ENCODE measurements around the gene ADAM8.

Gene ADAM8

GRCh38 chr10:133277993-133278576, 1.4 kb upstream of the ADAM8 start:
- DNase-seq (ENCODE audit: insufficient read length, low spot score) (no peak), FAIRE-seq (no peak)

GRCh38 chr10:133277277-133277992, 767 bp upstream of the ADAM8 start:
- DNase-seq (ENCODE audit: insufficient read length, low spot score) (no peak), FAIRE-seq (no peak)
- TF ChIP-seq SPI1 (IDR thresholded peaks at IDR 0.05; ENCODE audit: low read depth, low read length): no peak
- TF ChIP-seq POLR2A (IDR thresholded peaks at IDR 0.05; ENCODE audit: low read depth, low read length): no peak
- TF ChIP-seq POLR2AphosphoS5 (IDR thresholded peaks at IDR 0.05; ENCODE audit: low read depth, low read length): no peak

More at GRCh38 chr10:133277993-133278576, 1.4 kb upstream of the ADAM8 start:
- TF ChIP-seq POU2F2 (IDR thresholded peaks at IDR 0.05; ENCODE audit: low read depth, low read length): no peak
- TF ChIP-seq TAF1 (IDR thresholded peaks at IDR 0.05; ENCODE audit: low read depth, low read length): no peak
- TF ChIP-seq POLR2A (IDR thresholded peaks at IDR 0.05; ENCODE audit: low read depth, low read length): no peak
- TF ChIP-seq POLR2AphosphoS5 (IDR thresholded peaks at IDR 0.05; ENCODE audit: low read depth, low read length): no peak
- no peak; the same call in 1 of the 2 replicates for TF ChIP-seq SPI1 (IDR thresholded peaks at IDR 0.05; ENCODE audit: low read depth, low read length)
- no peak for TF ChIP-seq PAX5 (IDR thresholded peaks at IDR 0.05; ENCODE audit: insufficient read depth, low read length, severe bottlenecking)

GRCh38 chr10:133276100-133276434, 601 bp downstream of the ADAM8 start:
- FAIRE-seq (no peak), DNase-seq (ENCODE audit: insufficient read length, low spot score) (no peak)
- TF ChIP-seq PAX5 (IDR thresholded peaks at IDR 0.05; ENCODE audit: insufficient read depth, low read length, severe bottlenecking): no peak
- 0 out of 2 replicates have a peak, but pooled peaks have one; percentile 14 for TF ChIP-seq POLR2A (IDR thresholded peaks at IDR 0.05; ENCODE audit: low read depth, low read length)
- TF ChIP-seq TAF1 (IDR thresholded peaks at IDR 0.05; ENCODE audit: low read depth, low read length): no peak
- TF ChIP-seq SPI1 (IDR thresholded peaks at IDR 0.05; ENCODE audit: low read depth, low read length): no peak

- DNase-seq (ENCODE audit: insufficient read length, low spot score): no peak
- no peak for TF ChIP-seq POLR2AphosphoS5 (IDR thresholded peaks at IDR 0.05; ENCODE audit: low read depth, low read length)
- no peak for TF ChIP-seq PAX5 (IDR thresholded peaks at IDR 0.05; ENCODE audit: insufficient read depth, low read length, severe bottlenecking)
- peak; percentile 52; the same call in 1 of the 2 replicates for TF ChIP-seq POLR2A (IDR thresholded peaks at IDR 0.05; ENCODE audit: low read depth, low read length)
- no peak for TF ChIP-seq SPI1 (IDR thresholded peaks at IDR 0.05; ENCODE audit: low read depth, low read length)
- peak; percentile 78 for FAIRE-seq
These were observed 980 bp downstream of the ADAM8 start for GRCh38 chr10:133275684-133276092.

- DNase-seq (ENCODE audit: insufficient read length, low spot score) (peak; percentile 89), FAIRE-seq (peak; percentile 96)
- TF ChIP-seq POLR2AphosphoS5 (IDR thresholded peaks at IDR 0.05; ENCODE audit: low read depth, low read length): peak; percentile 69
- peak; percentile 55; the same call in 1 of the 2 replicates for TF ChIP-seq POLR2A (IDR thresholded peaks at IDR 0.05; ENCODE audit: low read depth, low read length)
- peak; percentile 52 for TF ChIP-seq PAX5 (IDR thresholded peaks at IDR 0.05; ENCODE audit: insufficient read depth, low read length, severe bottlenecking)
- TF ChIP-seq TAF1 (IDR thresholded peaks at IDR 0.05; ENCODE audit: low read depth, low read length): peak; percentile 44; the same call in 1 of the 2 replicates
- TF ChIP-seq SPI1 (IDR thresholded peaks at IDR 0.05; ENCODE audit: low read depth, low read length): no peak
- peak; percentile 97 for TF ChIP-seq POU2F2 (IDR thresholded peaks at IDR 0.05; ENCODE audit: low read depth, low read length)
These were observed 1.7 kb downstream of the ADAM8 start for GRCh38 chr10:133274751-133275683.

GRCh38 chr10:133273534-133274143, 3.0 kb downstream of the ADAM8 start:
- FAIRE-seq (no peak), DNase-seq (ENCODE audit: insufficient read length, low spot score) (no peak)
- no peak for TF ChIP-seq PAX5 (IDR thresholded peaks at IDR 0.05; ENCODE audit: insufficient read depth, low read length, severe bottlenecking)
- TF ChIP-seq POU2F2 (IDR thresholded peaks at IDR 0.05; ENCODE audit: low read depth, low read length): no peak
- no peak for TF ChIP-seq TAF1 (IDR thresholded peaks at IDR 0.05; ENCODE audit: low read depth, low read length)

GRCh38 chr10:133272964-133273420, 3.7 kb downstream of the ADAM8 start:
- DNase-seq (ENCODE audit: insufficient read length, low spot score): no peak
- TF ChIP-seq POU2F2 (IDR thresholded peaks at IDR 0.05; ENCODE audit: low read depth, low read length): no peak
- TF ChIP-seq POLR2A (IDR thresholded peaks at IDR 0.05; ENCODE audit: low read depth, low read length): no peak
- no peak for FAIRE-seq

- no peak for FAIRE-seq
- no peak for DNase-seq (ENCODE audit: insufficient read length, low spot score)
- TF ChIP-seq POLR2A (IDR thresholded peaks at IDR 0.05; ENCODE audit: low read depth, low read length) (no peak), SPI1 (IDR thresholded peaks at IDR 0.05; ENCODE audit: low read depth, low read length) (no peak), POU2F2 (IDR thresholded peaks at IDR 0.05; ENCODE audit: low read depth, low read length) (no peak), TAF1 (IDR thresholded peaks at IDR 0.05; ENCODE audit: low read depth, low read length) (no peak), PAX5 (IDR thresholded peaks at IDR 0.05; ENCODE audit: insufficient read depth, low read length, severe bottlenecking) (no peak), POLR2AphosphoS5 (IDR thresholded peaks at IDR 0.05; ENCODE audit: low read depth, low read length) (no peak)
These were observed 4.2 kb downstream of the ADAM8 start for GRCh38 chr10:133272301-133272963.
